Adrenal gland (tissue), 12 donors: Measurements from ENCODE around the gene SLC9A3. TPM values are rescaled to one million over a fixed set of nuclear protein-coding genes. Genes with fewer than 3 reads are reported as not detected.
A peak's percentile ranks its signal among the peaks of the same experiment; 100 is the strongest.

Experiments used
- DNase-seq, 7 donors: peaks; one replicate each; pipeline ENCODE4 v3.0.0-alpha.2; 2019 to 2020
- H3K27ac ChIP-seq, 5 donors: fragments of 200-600 bp; sonication (generic) in 4 of 5; 1 replicate in 3 of 5; 2 replicates in 2 of 5; pipeline versions ENCODE4 v1.5.1 to v1.8.0; 2016 to 2020; ENCODE audit warnings: mild to moderate bottlenecking in 1 of 5
- H3K27me3 ChIP-seq: fragments of 200-600 bp; 2 replicates; pipeline ENCODE4 v1.8.0; 2021
- H3K36me3 ChIP-seq, 2 donors: fragments of 200-600 bp; replicated peaks in 1 of 2; 1 replicate in 1 of 2; 2 replicates in 1 of 2; pipeline versions ENCODE4 v1.5.1 to v1.8.0; 2018 to 2022
- H3K4me1 ChIP-seq, 2 donors: fragments of 200-600 bp; replicated peaks in 1 of 2; 1 replicate in 1 of 2; 2 replicates in 1 of 2; pipeline versions ENCODE4 v1.5.1 to v1.8.0; 2018 to 2021
- H3K4me3 ChIP-seq, 4 donors: fragments of 200-600 bp; sonication (generic) in 3 of 4; one replicate each; pipeline ENCODE4 v1.5.1; 2016 to 2018
- H3K9me3 ChIP-seq, 3 donors: fragments of 200-600 bp; sonication (generic) in 1 of 3; replicated peaks in 1 of 3; 1 replicate in 2 of 3; 2 replicates in 1 of 3; pipeline versions ENCODE4 v1.5.1 to v1.8.0; 2016 to 2021
- CTCF ChIP-seq, 6 experiments: fragments of 450-650 bp in 4 of 6; fragments of 200-600 bp in 2 of 6; sonication (generic) in 1 of 6; IDR thresholded peaks; 1 replicate in 5 of 6; 2 replicates in 1 of 6; pipeline versions ENCODE4 v1.5.1 to v1.8.0; 2016 to 2021; ENCODE audit warnings: antibody characterized with exemption in 6 of 6, mild to moderate bottlenecking in 2 of 6, moderate library complexity in 1 of 6
- POLR2A ChIP-seq, 2 donors: fragments of 450-650 bp; IDR thresholded peaks; one replicate each; pipeline ENCODE4 v1.6.1; 2017; ENCODE audit warnings: antibody characterized with exemption in 2 of 2, mild to moderate bottlenecking in 2 of 2, moderate library complexity in 1 of 2
- WGBS, 4 donors: extraction: QIAGEN DNeasy Blood & Tissue Kit in 2 of 4; methylation state at CpG; one replicate each; pipeline versions ENCODE4 v1.1.5 to v1.1.7; 2013 to 2017; 5-methylcytosine and 5-hydroxymethylcytosine counted together
- intact Hi-C, 2 donors: fragments of 100-400 bp; cut with DNase I; formaldehyde crosslinking; loops; one replicate each; pipeline versions ENCODE4 v1.14.1 to v1.15.0; 2022 to 2023
- polyA plus RNA-seq, 3 donors: library from polyadenylated mRNA; stranded (reverse); fragments of 200-250 nt in 2 of 3; fragments of 350-450 nt in 1 of 3; fragmentation: Illumina TruSeq in 1 of 3; extraction: RNeasy Lipid Tissue Mini Kit (QIAGEN cat#74804) in 1 of 3; gene quantifications; one replicate each; pipeline ENCODE4 v1.2.3, GENCODE V29; 2013 to 2014
- total RNA-seq, 9 donors: library from RNA; depleted of rRNA in 4 of 9; stranded (reverse); fragments of >200 nt in 4 of 9; fragments of 120-200 nt in 1 of 9; fragmentation: NEBNext Ultra II Directional in 1 of 9; extraction: Animal tissue kit (Norgen Biotek cat#: 25700) in 1 of 9; gene quantifications; one replicate each; pipeline versions ENCODE4 v1.1.0 to v1.2.4, GENCODE V29; 2013 to 2023
- donor health status: healthy with polysubstance abuse.
- donor health status: Bipolar disorder and iron deficiency.
- donor health status: DM: yes; HTN: yes; CAD: no.
- donor health status: DM: no; HTN: no; CAD: no.
- donor health status: DM: no; HTN: no; CAD: no.
- donor health status: DM: yes; HTN: yes; CAD: no.

SLC9A3 gene
- total and polyA plus RNA-seq, 12 donors: 0.83 to 5.5 (median 1.7) TPM

GRCh38 chr5:566636-567309 is 42.5 kb upstream of the SLC9A3 start:
- TF ChIP-seq CTCF (IDR thresholded peaks at IDR 0.05): no peak
- TF ChIP-seq POLR2A (IDR thresholded peaks at IDR 0.05): no peak
- peaks cover 4% of the 10 kb centered on the region for H3K27me3 ChIP-seq
- DNase-seq: peak in 2 of 7 donors; percentile 2 to 21
- no peaks in the 10 kb centered on the region for H3K4me1 ChIP-seq
- H3K9me3 ChIP-seq: no peaks in the 10 kb centered on the region
- WGBS, 4 donors: 87 to 90% (median 88%) methylated on average over 16 of the region's 16 CpGs
- H3K4me3 ChIP-seq: no peak overlapping the region
- H3K36me3 ChIP-seq: no peaks in the 10 kb centered on the region
- H3K27ac ChIP-seq: no peak overlapping the region
- intact Hi-C loops: no loop called here

GRCh38 chr5:565782-566440 is 41.7 kb upstream of the SLC9A3 start:
- WGBS, 4 donors: 37 to 71% (median 53%) methylated on average over 6 to 20 of the region's 20 CpGs
- H3K4me1 ChIP-seq: no peaks in the 10 kb centered on the region
- H3K36me3 ChIP-seq: no peaks in the 10 kb centered on the region
- no peak overlapping the region for H3K27ac ChIP-seq
- peaks cover 8% of the 10 kb centered on the region for H3K27me3 ChIP-seq
- H3K4me3 ChIP-seq: no peak overlapping the region
- intact Hi-C loops: no loop called here
- peak in 1 of 7 donors; percentile 11 for DNase-seq
- TF ChIP-seq POLR2A (IDR thresholded peaks at IDR 0.05) (no peak), CTCF (IDR thresholded peaks at IDR 0.05) (no peak)
- H3K9me3 ChIP-seq: no peaks in the 10 kb centered on the region

- no peaks in the 10 kb centered on the region for H3K4me1 ChIP-seq
- intact Hi-C loops: no loop called here
- 51 to 84% (median 64%) methylated on average over 3 to 21 of the region's 21 CpGs for WGBS, 4 donors
- H3K4me3 ChIP-seq: no peak overlapping the region
- H3K36me3 ChIP-seq: no peaks in the 10 kb centered on the region
- peak in 1 of 7 donors; percentile 2 for DNase-seq
- TF ChIP-seq POLR2A (IDR thresholded peaks at IDR 0.05): no peak
- TF ChIP-seq CTCF (IDR thresholded peaks at IDR 0.05): no peak
- peaks cover 5% of the 10 kb centered on the region for H3K27me3 ChIP-seq
- no peaks in the 10 kb centered on the region for H3K9me3 ChIP-seq
- H3K27ac ChIP-seq: no peak overlapping the region
Measured at GRCh38 chr5:561408-561807, 37.2 kb upstream of the SLC9A3 start.

- H3K36me3 ChIP-seq: no peaks in the 10 kb centered on the region
- WGBS, 4 donors: 70 to 85% (median 79%) methylated on average over 9 to 12 of the region's 12 CpGs
- intact Hi-C loops: no loop called here
Measured at GRCh38 chr5:560792-561166, 36.5 kb upstream of the SLC9A3 start.

More at GRCh38 chr5:560792-561166, 36.5 kb upstream of the SLC9A3 start:
- Histone ChIP-seq H3K4me3 (no peak overlapping the region), H3K27me3 (peaks cover 5% of the 10 kb centered on the region), H3K9me3 (no peaks in the 10 kb centered on the region), H3K4me1 (no peaks in the 10 kb centered on the region), H3K27ac (no peak overlapping the region)
- peak in 2 of 7 donors; percentile 1 to 4 for DNase-seq
- TF ChIP-seq CTCF (IDR thresholded peaks at IDR 0.05): no peak
- TF ChIP-seq POLR2A (IDR thresholded peaks at IDR 0.05): no peak
